Measurements from ENCODE around the gene ATN1. TPM values are rescaled to one million over a fixed set of nuclear protein-coding genes. Genes with fewer than 3 reads are reported as not detected.
A peak's percentile ranks its signal among the peaks of the same experiment; 100 is the strongest.

ATN1 gene
- polyA plus RNA-seq, 3 donors, result 0.40 to 10.6 TPM; not detected in 1

DNA sequence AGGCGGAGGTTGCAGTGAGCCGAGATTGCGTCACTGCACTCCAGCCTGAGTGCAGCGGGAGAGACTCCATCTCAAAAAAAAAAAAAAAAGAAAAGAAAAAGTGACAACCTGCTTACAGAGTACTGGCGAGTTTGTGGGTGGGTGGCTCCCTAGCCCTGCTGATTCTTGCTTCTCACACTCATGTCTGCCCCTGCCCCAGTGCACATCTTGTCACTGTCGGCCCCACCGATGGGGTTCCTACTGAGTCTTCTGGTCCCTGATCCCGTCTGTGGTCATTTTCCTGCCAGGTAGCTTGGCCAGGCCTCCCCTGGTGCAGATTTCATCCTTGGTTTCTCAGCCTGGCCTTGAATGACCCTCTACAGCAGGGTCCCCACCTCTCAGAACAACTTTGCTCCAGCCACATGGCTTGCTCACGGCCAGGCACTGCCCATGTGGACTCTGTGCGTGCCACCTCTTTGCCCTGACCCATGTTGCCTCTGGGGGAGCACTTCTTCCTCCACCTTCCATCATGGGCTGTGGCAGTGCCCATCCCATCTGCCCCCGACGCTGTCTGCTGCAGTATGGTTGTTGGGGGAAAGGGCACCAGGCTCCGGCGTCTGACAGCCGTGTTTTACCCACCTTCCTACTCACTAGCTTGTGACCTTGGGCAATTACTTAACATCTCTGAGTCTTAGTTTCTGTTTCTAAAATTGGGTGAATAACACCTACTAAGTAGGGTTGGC is 21.3 kb downstream of the ATN1 start:
- Mint-ChIP-seq H3K36me3 (peaks cover 15 to 22% of the 10 kb centered on the region in 2 donors), H3K27ac (peak overlapping the region; percentile 87 to 96 (median 91)), H3K9me3 (peaks cover 0 to 3% (median 0%) of the 10 kb centered on the region in 7 donors), H3K27me3 (ENCODE audit: low read depth in 3 of 3) (peaks cover 0 to 2% (median 0%) of the 10 kb centered on the region in 3 donors), H3K4me1 (peaks cover 71% of the 10 kb centered on the region), H3K4me3 (peak overlapping the region; percentile 68 to 81)
- peak; percentile 69 to 82 (median 77) for DNase-seq
- Histone ChIP-seq H4K20me1 (ENCODE audit: insufficient read depth, low read length) (peaks cover 28% of the 10 kb centered on the region), H3K27ac (ENCODE audit: low read depth in 1 of 2, low read length in 2 of 2) (peak overlapping the region; percentile 67 to 70), H3K9ac (ENCODE audit: insufficient read depth, low read length, poor library complexity, severe bottlenecking) (peak overlapping the region; percentile 16), H3K4me1 (ENCODE audit: control insufficient read depth in 1 of 2, insufficient read depth in 2 of 2, low read length in 2 of 2) (peaks cover 74 to 82% of the 10 kb centered on the region in 2 donors), H3K4me3 (replicated peaks in 1 of 3; ENCODE audit: low read depth in 2 of 3, low read length in 3 of 3) (peak overlapping the region in 2 of 3 experiments; percentile 6 to 60), H3K9me3 (replicated peaks in 1 of 2; ENCODE audit: control insufficient read depth in 1 of 2, insufficient read depth in 1 of 2, low read length in 2 of 2) (no peaks in the 10 kb centered on the region), H2AFZ (ENCODE audit: insufficient read depth, low read depth, low read length, poor library complexity, severe bottlenecking) (peak overlapping the region; percentile 53), H3K79me2 (ENCODE audit: insufficient read depth, low read length) (peaks cover 51% of the 10 kb centered on the region), H3K4me2 (replicated peaks; ENCODE audit: extremely low read depth, low read length, poor library complexity, severe bottlenecking) (peak overlapping the region; percentile 67), H3K27me3 (ENCODE audit: control insufficient read depth in 2 of 2, insufficient read depth in 2 of 2, low read length in 2 of 2) (no peaks in the 10 kb centered on the region), H3K36me3 (replicated peaks in 1 of 2; ENCODE audit: control insufficient read depth in 1 of 2, insufficient read depth in 2 of 2, low read length in 2 of 2) (peaks cover 12 to 14% of the 10 kb centered on the region in 2 donors)
- TF ChIP-seq, protein P1, sequence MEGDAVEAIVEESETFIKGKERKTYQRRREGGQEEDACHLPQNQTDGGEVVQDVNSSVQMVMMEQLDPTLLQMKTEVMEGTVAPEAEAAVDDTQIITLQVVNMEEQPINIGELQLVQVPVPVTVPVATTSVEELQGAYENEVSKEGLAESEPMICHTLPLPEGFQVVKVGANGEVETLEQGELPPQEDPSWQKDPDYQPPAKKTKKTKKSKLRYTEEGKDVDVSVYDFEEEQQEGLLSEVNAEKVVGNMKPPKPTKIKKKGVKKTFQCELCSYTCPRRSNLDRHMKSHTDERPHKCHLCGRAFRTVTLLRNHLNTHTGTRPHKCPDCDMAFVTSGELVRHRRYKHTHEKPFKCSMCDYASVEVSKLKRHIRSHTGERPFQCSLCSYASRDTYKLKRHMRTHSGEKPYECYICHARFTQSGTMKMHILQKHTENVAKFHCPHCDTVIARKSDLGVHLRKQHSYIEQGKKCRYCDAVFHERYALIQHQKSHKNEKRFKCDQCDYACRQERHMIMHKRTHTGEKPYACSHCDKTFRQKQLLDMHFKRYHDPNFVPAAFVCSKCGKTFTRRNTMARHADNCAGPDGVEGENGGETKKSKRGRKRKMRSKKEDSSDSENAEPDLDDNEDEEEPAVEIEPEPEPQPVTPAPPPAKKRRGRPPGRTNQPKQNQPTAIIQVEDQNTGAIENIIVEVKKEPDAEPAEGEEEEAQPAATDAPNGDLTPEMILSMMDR (IDR thresholded peaks at IDR 0.05), result peak; percentile 48
- 61% methylated on average over 6 of the region's 15 CpGs for WGBS (ENCODE audit: insufficient coverage)
- intact Hi-C loops (cut with micrococcal nuclease), result no loop called here

DNA sequence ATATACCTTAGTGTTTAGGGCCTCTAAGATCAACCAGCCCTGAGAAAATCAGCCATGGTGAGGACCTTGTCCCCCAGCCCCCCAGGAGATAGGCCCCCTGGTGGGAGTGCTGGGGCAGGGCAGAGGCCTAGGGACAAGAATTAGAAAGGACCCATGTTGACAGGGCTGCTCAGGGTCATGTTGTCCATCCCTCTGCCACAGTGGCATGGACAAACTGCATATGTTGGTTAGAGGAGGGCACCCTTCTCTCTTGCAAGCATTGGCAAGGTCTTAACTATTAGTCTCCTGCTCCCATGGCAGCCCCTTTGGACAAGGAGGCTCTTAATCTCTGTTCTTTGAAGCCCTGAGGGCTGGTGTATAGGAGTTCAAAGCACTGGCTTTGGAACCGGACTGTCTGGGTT is 22.6 kb downstream of the ATN1 start:
- 29% methylated on average over 1 of the region's 1 CpG for WGBS (ENCODE audit: insufficient coverage)
- DNase-seq, result no peak
- intact Hi-C loops (cut with micrococcal nuclease), result loop anchor here in 1 of 2 donors (5.0 to 10.0 kb wide), 2 partner anchors 67 to 416 kb away; partner anchors contain the start of genes GAPDH and LPCAT3
- Histone ChIP-seq H3K9me3 (replicated peaks in 1 of 2; ENCODE audit: control insufficient read depth in 1 of 2, insufficient read depth in 1 of 2, low read length in 2 of 2) (no peaks in the 10 kb centered on the region), H3K36me3 (replicated peaks in 1 of 2; ENCODE audit: control insufficient read depth in 1 of 2, insufficient read depth in 2 of 2, low read length in 2 of 2) (peaks cover 23 to 27% of the 10 kb centered on the region in 2 donors), H3K27ac (ENCODE audit: low read depth in 1 of 2, low read length in 2 of 2) (peak overlapping the region; percentile 87 to 95), H4K20me1 (ENCODE audit: insufficient read depth, low read length) (peaks cover 41% of the 10 kb centered on the region), H3K27me3 (ENCODE audit: control insufficient read depth in 2 of 2, insufficient read depth in 2 of 2, low read length in 2 of 2) (no peaks in the 10 kb centered on the region), H3K4me2 (replicated peaks; ENCODE audit: extremely low read depth, low read length, poor library complexity, severe bottlenecking) (peak overlapping the region; percentile 92), H3K9ac (ENCODE audit: insufficient read depth, low read length, poor library complexity, severe bottlenecking) (no peak overlapping the region), H3K4me1 (ENCODE audit: control insufficient read depth in 1 of 2, insufficient read depth in 2 of 2, low read length in 2 of 2) (peaks cover 74 to 82% of the 10 kb centered on the region in 2 donors), H3K4me3 (replicated peaks in 1 of 3; ENCODE audit: low read depth in 2 of 3, low read length in 3 of 3) (peak overlapping the region in 2 of 3 experiments; percentile 98 to 99), H3K79me2 (ENCODE audit: insufficient read depth, low read length) (peaks cover 65% of the 10 kb centered on the region), H2AFZ (ENCODE audit: insufficient read depth, low read depth, low read length, poor library complexity, severe bottlenecking) (peak overlapping the region; percentile 48)
- peak overlapping the region; percentile 87 to 98 (median 96) for H3K27ac Mint-ChIP-seq
- peaks cover 26 to 35% of the 10 kb centered on the region in 2 donors for H3K36me3 Mint-ChIP-seq
- H3K27me3 Mint-ChIP-seq (ENCODE audit: low read depth in 3 of 3), result peaks cover 0 to 3% (median 0%) of the 10 kb centered on the region in 3 donors
- TF ChIP-seq, protein P1 (IDR thresholded peaks at IDR 0.05), result peak; percentile 3
- H3K4me3 Mint-ChIP-seq, result peak overlapping the region; percentile 97 to 99
- H3K4me1 Mint-ChIP-seq, result peaks cover 71% of the 10 kb centered on the region
- peaks cover 0 to 2% (median 0%) of the 10 kb centered on the region in 7 donors for H3K9me3 Mint-ChIP-seq
